ENCODE data around the gene HSD11B2.

HSD11B2 gene

GRCh38 chr16:67463059-67463458 is 32.1 kb downstream of the HSD11B2 start:
- TF ChIP-seq CTCF (conservative IDR thresholded peaks at IDR 0.05) = no peak
- TF ChIP-seq ZFX (IDR thresholded peaks at IDR 0.05) = no peak; the same call in 1 of the 2 replicates
- peak overlapping the region; percentile 91 for H3K27ac ChIP-seq

- H3K27ac ChIP-seq = peak overlapping the region; percentile 91
- no peak for TF ChIP-seq CTCF (conservative IDR thresholded peaks at IDR 0.05)
- TF ChIP-seq ZFX (IDR thresholded peaks at IDR 0.05) = no peak
Measured at GRCh38 chr16:67463691-67464090, 32.8 kb downstream of the HSD11B2 start.

GRCh38 chr16:67464565-67464964 is 33.6 kb downstream of the HSD11B2 start:
- peak overlapping the region; percentile 91; the same call in 1 of the 2 replicates for H3K27ac ChIP-seq
- TF ChIP-seq ZFX (IDR thresholded peaks at IDR 0.05) (no peak), CTCF (conservative IDR thresholded peaks at IDR 0.05) (no peak)

GRCh38 chr16:67466581-67466980 is 35.7 kb downstream of the HSD11B2 start:
- H3K27ac ChIP-seq = no peak overlapping the region
- TF ChIP-seq CTCF (conservative IDR thresholded peaks at IDR 0.05) (no peak), ZFX (IDR thresholded peaks at IDR 0.05) (no peak)

- no peak overlapping the region for H3K27ac ChIP-seq
- TF ChIP-seq CTCF (conservative IDR thresholded peaks at IDR 0.05) = no peak
- TF ChIP-seq ZFX (IDR thresholded peaks at IDR 0.05) = no peak
Measured at GRCh38 chr16:67468731-67469130, 37.8 kb downstream of the HSD11B2 start.

GRCh38 chr16:67470359-67470758 is 39.4 kb downstream of the HSD11B2 start:
- TF ChIP-seq ZFX (IDR thresholded peaks at IDR 0.05) = no peak
- peak overlapping the region; percentile 39 for H3K27ac ChIP-seq

- TF ChIP-seq ZFX (IDR thresholded peaks at IDR 0.05) (no peak), CTCF (conservative IDR thresholded peaks at IDR 0.05) (no peak)
Measured at GRCh38 chr16:67471758-67472384, 41.0 kb downstream of the HSD11B2 start.

More at GRCh38 chr16:67471758-67472384, 41.0 kb downstream of the HSD11B2 start:
- no peak overlapping the region; the same call in 1 of the 2 replicates for H3K27ac ChIP-seq
